HFFc6 (cell line): Measurements from ENCODE around the gene TEAD4. TPM values are rescaled to one million over a fixed set of nuclear protein-coding genes. Genes with fewer than 3 reads are reported as not detected.
A peak's percentile ranks its signal among the peaks of the same experiment; 100 is the strongest.

ENCODE experiments used
- DNase-seq: peaks from one replicate; pipeline ENCODE4 v3.0.0-alpha.2; 2018
- H3K27ac Mint-ChIP-seq: 2 replicates; pipeline ENCODE4 v1.8.0; 2020; ENCODE audit warnings: mild to moderate bottlenecking, mixed read lengths
- H3K27me3 Mint-ChIP-seq: 2 replicates; pipeline ENCODE4 v1.8.0; 2021; ENCODE audit warnings: mild to moderate bottlenecking, moderate library complexity, mixed read lengths; ENCODE audit not compliant: insufficient read depth
- H3K36me3 Mint-ChIP-seq: 2 replicates; pipeline ENCODE4 v1.8.0; 2021; ENCODE audit warnings: low read depth, mixed read lengths
- H3K4me1 Mint-ChIP-seq: 2 replicates; pipeline ENCODE4 v1.8.0; 2020; ENCODE audit warnings: low read depth, mixed read lengths
- H3K4me3 Mint-ChIP-seq: 2 replicates; pipeline ENCODE4 v1.8.0; 2020; ENCODE audit warnings: mild to moderate bottlenecking, moderate library complexity, mixed read lengths
- H3K9me3 Mint-ChIP-seq: 2 replicates; pipeline ENCODE4 v1.8.0; 2020; ENCODE audit warnings: mild to moderate bottlenecking, mixed read lengths
- CTCF ChIP-seq: fragments of 200-600 bp; sonication (generic); IDR thresholded peaks from 2 replicates; pipeline ENCODE4 v1.5.0; 2021; ENCODE audit warnings: antibody characterized with exemption, mild to moderate bottlenecking
- total RNA-seq, 6 experiments: library from RNA; stranded (reverse); fragmentation: NEBNext Ultra II Directional; extraction: Animal tissue kit (Norgen Biotek cat#: 25700); gene quantifications; 2 replicates in 1 of 6; 3 replicates in 5 of 6; pipeline ENCODE4 v1.2.3, GENCODE V29; 2021

TEAD4 gene
- total RNA-seq, 6 experiments from 2014 or later, result 22.2 to 26.2 (median 24.7) TPM

GRCh38 chr12:2925322-2925995 lies 33.7 kb upstream of the TEAD4 start:
- Mint-ChIP-seq H3K27me3 (no peaks in the 10 kb centered on the region), H3K4me1 (peaks cover 33% of the 10 kb centered on the region), H3K27ac (peak overlapping the region; percentile 61), H3K36me3 (peaks cover 21% of the 10 kb centered on the region), H3K4me3 (peak overlapping the region; percentile 51), H3K9me3 (no peaks in the 10 kb centered on the region)
- DNase-seq, result peak; percentile 32
- TF ChIP-seq CTCF, result no peak

DNA sequence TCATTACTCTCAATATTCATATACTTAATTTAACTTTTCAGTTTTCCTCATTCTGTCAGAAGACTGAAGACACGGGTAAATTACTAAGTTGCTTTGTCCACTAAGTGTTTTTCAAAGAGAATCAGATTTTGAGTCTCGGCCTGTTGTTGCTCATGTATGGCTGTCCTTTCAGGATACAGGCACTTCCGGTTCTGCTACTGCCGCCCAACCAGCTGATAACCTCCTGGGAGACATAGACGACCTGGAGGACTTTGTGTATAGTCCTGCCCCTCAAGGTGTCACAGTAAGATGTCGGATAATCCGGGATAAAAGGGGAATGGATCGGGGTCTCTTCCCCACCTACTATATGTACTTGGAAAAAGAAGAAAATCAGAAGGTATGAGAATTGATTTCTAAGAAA lies 28.3 kb upstream of the TEAD4 start:
- Mint-ChIP-seq H3K9me3 (no peaks in the 10 kb centered on the region), H3K4me3 (no peak overlapping the region), H3K36me3 (peaks cover 23% of the 10 kb centered on the region), H3K27me3 (no peaks in the 10 kb centered on the region), H3K4me1 (peaks cover 13% of the 10 kb centered on the region), H3K27ac (no peak overlapping the region)
- no peak for TF ChIP-seq CTCF
- no peak for DNase-seq

- Mint-ChIP-seq H3K27me3 (no peaks in the 10 kb centered on the region), H3K4me3 (no peak overlapping the region), H3K4me1 (peaks cover 10% of the 10 kb centered on the region), H3K9me3 (no peaks in the 10 kb centered on the region), H3K27ac (no peak overlapping the region), H3K36me3 (peaks cover 29% of the 10 kb centered on the region)
- TF ChIP-seq CTCF, result no peak
- no peak for DNase-seq
Observed at GRCh38 chr12:2933586-2933985, 25.6 kb upstream of the TEAD4 start.

DNA sequence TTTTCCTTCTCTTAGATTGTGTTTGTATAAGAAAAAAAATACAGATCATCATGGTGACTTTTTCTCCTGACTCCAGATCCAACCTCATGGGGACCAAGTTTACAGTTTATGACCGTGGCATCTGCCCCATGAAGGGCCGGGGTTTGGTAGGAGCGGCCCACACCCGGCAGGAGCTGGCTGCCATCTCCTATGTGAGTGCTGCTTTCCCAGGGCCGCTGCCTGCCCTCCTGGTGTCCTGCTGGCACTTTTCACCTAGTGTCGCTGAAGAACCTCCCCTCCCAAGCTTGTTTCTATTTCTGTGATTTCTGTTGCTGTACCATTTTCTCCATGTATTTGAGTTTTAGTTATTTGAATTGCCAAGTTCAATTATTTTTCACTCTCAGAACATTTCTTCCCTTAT lies 24.8 kb upstream of the TEAD4 start:
- no peaks in the 10 kb centered on the region for H3K9me3 Mint-ChIP-seq
- H3K27me3 Mint-ChIP-seq, result peaks cover 2% of the 10 kb centered on the region; the same call in 1 of the 2 replicates
- no peak overlapping the region for H3K27ac Mint-ChIP-seq
- no peak for DNase-seq
- no peak for TF ChIP-seq CTCF
- no peak overlapping the region for H3K4me3 Mint-ChIP-seq
- H3K36me3 Mint-ChIP-seq, result peaks cover 29% of the 10 kb centered on the region
- peaks cover 10% of the 10 kb centered on the region for H3K4me1 Mint-ChIP-seq

DNA sequence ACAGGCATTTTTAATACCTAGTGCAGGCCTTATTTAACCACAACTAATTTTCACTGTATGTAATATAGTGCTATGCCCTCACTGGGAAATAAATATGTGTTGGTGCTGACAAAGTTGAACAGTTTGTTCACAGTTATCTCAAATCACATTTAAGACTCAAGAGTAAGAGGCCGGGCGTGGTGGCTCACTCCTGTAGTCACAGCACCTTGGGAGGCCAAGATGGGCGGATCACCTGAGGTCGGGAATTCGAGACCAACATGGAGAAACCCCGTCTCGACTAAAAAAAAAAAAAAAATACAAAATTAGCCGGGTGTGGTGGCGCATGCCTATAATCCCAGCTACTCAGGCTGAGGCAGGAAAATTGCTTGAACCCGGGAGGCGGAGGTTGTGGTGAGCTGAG lies 22.9 kb upstream of the TEAD4 start:
- Mint-ChIP-seq H3K27me3 (peaks cover 2% of the 10 kb centered on the region; the same call in 1 of the 2 replicates), H3K4me3 (no peak overlapping the region), H3K9me3 (no peaks in the 10 kb centered on the region), H3K27ac (no peak overlapping the region), H3K36me3 (peaks cover 21% of the 10 kb centered on the region), H3K4me1 (peaks cover 10% of the 10 kb centered on the region)
- no peak for TF ChIP-seq CTCF
- no peak for DNase-seq
